ENCODE data around the gene NPPA.
A peak's percentile ranks its signal among the peaks of the same experiment; 100 is the strongest.
"Not testable (repeated sequence)": the region's sequence is repeated elsewhere in the genome, so short reads cannot be mapped to it uniquely, and the experiment has no call there.

NPPA gene

DNA sequence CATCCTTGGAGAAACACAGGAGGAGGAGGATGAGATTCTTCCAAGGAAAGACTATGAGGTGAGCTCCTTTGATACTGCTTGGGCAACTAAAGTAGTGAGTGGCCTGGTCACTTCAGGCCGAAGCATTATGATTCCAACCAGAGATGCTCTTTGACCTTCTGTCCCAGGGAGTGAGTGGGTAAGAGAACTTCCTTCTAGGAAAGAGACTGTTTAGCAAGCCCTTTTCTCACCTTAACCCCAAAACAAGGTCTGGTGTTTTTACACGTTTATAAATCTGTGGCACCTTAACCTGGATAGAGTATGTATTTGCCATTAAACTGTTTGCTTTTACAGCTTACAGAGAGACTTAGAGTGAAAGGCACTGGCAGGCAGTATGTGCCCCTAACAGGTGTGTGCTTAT is 40.5 kb downstream of the NPPA start:
- DNase-seq (ENCODE audit: low read depth): no peak

DNA sequence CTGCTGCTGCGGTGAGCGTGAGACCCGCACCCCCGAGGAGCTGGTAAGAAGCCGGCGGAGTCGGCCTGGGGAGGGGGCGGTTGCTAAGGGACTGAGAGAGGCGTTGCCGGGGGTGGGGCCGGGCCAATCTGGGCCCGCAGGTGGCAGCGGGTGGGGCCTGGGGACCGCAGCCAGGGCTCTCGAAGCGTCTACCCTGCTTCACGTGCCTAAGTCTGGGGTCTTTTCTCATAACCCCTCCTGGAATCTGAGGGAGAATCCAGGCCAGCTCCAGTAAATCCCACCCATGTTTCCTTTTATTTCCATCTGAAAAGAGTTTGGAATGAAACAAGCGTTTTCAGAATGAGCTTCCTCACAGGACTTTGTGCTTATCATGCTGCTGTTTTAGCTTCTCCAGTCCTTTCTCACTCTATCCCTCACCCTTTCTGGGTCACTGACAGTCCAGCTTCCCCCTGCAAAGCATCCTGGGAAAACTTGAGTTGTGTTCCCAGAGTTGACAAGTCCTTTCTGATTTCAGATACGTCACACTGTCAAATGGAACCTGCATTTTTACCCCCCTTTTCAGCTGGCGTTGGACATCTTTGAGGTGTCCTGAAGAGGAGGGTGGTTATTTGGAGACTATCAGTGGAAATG is 41.2 kb downstream of the NPPA start:
- no peak for DNase-seq (ENCODE audit: low read depth)

DNA sequence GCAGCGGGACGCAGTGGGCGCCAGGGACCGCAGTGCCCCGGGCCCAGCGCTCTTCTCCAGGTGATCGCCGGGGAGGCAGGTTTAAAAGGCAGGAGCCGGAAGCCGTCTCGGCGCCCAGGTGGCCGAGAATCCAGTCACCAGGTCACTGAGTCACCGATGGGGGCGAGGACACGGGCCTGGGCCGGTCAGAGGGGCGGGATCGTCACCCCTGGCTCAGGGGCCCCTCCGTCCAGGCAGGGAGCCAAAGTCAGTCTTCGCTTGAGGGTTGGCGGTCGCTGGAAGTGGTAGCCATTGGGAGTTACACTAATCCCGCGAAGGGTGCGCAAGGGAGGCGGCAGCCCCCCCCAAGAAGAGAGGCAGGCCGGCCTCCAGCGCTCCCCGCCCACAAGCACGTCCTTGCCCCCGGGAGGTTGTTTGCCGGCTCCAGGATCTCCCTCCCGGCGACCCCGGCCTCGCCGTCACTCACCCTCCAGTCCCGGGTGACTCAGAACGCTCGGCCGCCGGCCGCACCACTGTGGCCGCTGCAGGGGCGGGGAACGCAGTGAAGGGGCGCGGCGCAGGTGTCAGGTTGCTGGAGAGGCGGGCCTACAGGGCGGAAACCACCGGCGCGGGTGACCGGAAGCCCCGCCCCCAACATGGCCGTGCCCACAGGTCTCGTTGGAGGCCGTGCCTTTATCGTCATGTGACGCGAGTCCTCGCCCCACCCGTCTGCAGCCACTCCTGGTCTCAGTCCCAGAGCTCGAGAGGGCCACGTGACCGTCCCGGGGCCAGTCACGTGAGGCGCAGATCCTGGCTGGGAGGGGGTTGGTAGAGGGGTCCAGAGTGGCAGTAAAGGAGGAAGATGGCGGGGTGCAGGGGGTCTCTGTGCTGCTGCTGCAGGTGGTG is 41.9 kb downstream of the NPPA start, which contains the start of the genes CLCN6 and MTHFR:
TSS of gene CLCN6 (plus strand) at position 770 of the 885 bp plus-strand sequence. CDS start at position 842, 72 bp downstream.
TSS of gene MTHFR (minus strand) at position 543 of the 885 bp plus-strand sequence. CDS start 2,848 bp downstream, outside the sequence.
- peak; percentile 98 for DNase-seq (ENCODE audit: low read depth)

DNA sequence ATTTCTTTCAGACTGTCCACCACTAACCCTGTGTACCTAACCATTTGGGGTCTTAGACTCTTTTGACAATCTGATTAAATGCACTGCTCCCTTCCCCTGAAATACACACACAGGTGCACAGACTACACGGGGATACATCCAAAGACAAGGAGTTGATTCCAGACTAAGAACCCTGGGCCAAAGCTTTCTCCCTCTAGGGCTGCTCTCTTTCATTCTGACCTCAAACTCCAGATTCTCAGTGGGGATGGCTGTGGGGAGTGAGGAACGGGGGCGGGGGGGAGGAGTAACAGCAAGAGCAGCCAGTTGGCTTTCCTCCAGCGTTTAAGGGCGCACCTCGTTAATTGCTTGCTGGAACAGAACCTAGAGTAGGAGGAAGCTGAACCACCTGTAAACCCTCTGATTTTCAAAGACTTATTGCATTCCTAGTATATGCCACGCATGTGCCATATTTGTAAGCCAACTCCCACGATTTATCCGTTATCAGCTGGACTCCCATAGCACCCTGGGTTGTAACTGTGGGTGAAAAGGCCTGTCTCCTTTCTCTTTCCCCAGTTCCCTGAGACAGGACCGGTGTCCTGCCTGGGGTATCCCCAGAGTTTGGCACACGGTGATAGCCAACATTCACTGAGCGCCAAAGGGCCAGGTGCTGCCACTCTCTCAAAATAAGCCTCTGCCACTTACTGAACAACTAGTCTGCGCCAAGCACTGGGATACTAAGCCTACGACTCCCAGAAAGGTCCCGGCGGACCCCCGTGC is 42.7 kb downstream of the NPPA start:
- no peak for DNase-seq (ENCODE audit: low read depth)

DNA sequence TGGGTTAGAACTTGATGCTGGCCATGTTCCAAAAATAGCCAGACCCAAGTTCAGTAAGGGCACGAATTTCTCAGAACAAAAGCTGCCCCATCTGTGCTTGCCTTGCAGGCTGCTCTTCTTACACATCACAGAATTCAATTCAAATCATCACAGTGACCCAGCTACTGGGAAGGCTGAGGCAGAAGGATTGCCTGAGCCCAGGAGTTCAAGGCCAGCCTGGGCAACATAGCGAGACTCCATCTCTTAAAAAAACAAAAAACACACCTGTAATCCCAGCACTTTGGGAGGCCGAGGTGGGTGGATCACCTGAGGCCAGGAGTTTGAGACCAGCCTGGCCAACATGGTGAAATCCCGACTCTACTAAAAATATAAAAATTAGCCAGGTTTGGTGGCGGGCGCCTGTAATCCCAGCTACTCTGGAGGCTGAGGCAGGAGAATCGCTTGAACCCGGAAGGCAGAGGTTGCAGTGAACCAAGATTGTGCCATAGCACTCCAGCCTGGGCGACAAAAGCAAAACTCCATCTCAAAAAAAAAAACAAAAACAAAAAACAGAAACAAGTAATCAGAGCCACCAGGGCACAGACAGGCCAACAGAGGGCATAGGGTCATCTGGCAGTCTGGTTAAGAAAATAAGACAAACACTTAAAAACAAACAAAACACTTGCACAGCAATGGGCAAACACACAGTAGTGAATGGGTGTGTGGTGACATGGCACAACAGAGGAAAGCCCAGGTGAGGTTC is 43.5 kb downstream of the NPPA start:
- not testable (repeated sequence) for DNase-seq (ENCODE audit: low read depth)

DNA sequence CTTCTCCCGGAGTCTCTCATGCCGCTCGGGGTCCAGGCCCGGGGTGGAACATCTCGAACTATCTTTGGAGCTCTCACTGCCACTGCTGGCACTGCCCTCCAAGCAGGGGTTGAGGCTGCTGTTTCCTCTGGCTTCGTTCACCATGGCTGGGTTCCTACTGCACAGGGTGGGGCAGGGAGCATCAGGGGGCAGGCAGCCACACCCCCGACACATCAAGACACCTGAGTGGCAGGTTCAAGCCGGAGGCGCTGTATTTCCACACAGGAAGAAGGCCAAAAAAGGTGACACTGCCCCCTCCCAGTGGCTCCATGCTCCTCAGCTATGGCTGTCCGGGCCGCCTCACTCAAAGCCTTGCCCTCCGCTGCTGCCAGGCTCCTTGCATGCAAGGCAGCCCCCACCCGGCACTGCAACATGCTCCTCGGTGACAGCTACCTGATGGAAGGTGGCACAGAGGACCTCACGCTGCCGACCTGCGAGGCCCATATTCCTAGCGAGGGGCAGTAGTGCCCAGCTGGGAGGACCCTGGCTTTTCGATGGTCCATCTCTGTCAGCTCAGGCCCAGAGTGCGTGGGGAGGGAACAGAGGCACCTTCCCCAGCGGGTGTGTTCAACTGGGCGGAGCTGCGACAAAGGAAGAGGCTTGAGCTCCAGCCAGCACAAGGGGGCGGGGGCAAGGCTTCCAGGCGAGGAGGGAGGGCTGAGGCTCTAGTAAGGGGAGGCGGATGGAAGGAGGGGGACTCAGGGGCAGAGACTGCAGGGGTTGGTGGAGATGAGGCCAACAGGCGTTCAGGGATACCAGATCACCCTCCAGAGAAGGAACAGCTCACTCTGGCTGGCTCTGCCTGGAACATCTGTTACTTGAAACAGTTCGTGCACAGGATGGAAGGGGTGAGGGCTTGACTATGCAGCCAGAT is 44.4 kb downstream of the NPPA start:
- peak; percentile 59 for DNase-seq (ENCODE audit: low read depth)

DNA sequence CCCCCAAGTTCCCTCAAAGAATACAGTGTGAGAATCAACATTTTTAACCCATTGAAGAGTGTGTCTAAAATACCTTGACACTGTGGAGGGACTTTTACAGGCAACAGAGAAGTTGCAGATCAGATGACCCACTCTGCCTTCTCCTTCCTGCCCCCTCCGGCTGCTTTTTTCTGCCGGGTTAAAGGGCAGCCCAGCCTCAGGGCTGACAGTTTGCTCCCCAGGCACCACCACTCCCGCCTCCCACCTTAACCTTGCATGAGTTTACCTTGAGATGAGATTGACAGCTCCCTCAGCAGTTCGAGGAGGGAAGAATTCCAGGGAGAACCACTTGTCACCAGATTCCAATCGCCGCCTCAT is 45.0 kb downstream of the NPPA start:
- no peak for DNase-seq (ENCODE audit: low read depth)

DNA sequence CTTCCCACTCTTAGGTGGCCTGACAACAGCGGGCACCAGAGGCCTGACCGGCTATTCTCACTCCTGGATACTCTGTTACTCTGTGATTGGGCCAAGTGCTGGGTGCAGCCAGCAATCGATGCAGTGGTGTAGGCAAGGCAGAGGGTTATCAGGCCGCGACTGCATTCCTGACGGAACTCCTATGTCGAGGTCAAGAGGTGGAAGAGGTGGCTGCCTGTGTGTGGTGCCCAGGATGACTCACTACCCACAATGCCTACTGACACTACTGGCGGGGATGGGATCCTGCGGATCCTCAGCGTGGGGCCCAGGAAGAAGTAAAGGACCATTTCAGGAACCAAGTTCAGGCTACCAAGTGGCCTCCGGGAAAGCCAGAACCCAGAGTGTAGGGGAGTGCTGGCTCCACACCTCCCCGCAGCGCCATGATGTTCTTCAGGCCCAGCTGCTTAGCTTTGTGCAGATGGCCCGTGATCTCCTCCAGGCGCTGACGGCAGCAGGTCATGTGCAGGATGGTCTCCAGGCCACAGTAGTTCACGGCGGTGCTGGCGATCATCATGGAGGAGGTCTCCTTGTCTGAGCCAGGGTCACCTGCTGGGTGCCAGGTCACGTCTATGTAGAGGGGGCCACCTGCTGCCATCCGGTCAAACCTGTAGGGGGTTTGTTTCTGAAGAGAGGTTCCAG is 46.7 kb downstream of the NPPA start:
- DNase-seq (ENCODE audit: low read depth): no peak

DNA sequence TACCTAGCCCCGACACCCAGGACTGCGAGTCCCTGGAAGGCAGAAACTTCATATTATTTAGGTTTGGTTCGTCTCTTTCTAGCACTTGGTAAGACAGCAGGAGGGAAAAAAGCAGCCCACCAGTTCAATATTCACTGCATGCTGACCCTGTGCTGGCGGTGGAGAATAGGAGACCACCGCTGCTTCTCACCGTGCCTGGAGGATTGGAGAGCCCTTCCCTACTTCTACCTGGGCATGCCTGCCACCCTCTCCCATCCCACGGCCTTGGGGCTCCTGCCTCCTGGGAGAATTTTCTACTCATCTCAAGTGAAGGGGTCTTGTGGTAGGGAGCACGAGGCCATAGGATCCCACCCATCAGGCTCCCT is 47.2 kb downstream of the NPPA start:
- DNase-seq (ENCODE audit: low read depth): no peak

DNA sequence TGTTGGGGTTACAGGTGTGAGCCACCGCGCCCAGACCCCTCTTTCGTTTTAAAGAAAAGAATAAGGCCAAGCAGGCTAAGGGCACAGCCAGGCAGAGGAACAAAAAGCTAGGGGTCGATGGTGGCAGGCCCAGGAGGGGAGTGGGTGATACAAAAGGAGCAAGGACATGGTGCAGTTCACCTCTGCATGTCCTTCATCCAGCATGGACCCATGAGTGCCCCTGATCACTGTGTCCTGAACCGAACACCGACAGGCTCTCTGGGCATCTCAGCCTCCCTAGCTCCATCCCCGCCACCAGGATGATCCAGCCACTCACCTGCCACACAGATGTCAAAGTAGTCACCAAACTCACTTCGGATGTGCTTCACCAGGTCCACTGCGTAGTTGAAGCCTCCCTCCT is 47.7 kb downstream of the NPPA start:
- no peak for DNase-seq (ENCODE audit: low read depth)

DNA sequence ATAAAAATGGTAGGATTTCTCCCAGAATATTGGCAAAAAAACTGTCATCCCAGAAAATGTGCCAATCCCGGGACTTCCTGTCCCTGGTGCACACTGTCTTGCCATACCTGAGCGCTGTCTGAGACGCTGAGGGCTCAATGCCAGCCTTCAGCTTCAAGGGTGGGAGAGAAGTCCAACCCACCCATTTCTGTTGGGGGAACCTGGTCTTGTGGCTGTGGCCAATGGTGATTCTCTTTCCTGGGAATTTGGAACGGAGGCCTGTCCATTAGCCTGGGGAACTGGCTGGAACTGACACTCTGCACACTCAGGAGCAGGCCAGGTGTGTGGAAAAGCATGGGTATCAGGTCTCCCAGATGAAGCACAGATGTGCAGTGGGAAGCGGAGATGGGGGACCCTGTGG is 48.5 kb downstream of the NPPA start:
- DNase-seq (ENCODE audit: low read depth): no peak

DNA sequence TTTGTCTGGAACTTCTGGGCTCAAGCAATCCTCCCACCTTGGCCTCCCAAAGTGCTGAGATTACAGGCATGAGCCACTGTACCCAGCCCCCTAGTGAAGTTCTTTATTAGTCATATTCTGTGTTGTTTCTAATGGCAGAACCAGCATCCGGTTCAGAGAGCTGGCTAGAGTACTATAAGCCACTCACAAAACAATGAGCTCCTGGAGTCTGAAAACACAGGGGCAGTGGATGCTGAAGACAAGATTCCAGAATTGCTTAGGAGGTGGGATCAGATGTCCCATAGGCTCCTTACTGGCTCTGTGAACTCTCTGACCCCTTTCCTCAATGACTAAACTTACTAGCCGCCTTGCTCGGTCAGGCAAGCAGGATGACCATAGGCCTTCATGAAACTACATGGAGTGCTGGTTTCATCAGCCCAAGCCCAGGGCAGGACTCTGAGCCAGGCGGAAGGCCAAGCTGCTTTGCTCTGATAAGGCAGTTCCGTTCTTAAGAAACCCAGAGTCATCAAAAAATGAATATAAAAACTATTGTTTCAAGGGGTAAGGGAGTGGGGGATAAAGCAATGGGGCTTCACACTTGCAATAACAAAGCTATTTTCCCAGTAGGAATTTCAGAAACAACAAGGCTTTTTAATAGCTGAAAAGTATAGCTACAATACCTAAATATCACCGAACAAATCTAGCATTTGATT is 49.9 kb downstream of the NPPA start:
- no peak for DNase-seq (ENCODE audit: low read depth)

DNA sequence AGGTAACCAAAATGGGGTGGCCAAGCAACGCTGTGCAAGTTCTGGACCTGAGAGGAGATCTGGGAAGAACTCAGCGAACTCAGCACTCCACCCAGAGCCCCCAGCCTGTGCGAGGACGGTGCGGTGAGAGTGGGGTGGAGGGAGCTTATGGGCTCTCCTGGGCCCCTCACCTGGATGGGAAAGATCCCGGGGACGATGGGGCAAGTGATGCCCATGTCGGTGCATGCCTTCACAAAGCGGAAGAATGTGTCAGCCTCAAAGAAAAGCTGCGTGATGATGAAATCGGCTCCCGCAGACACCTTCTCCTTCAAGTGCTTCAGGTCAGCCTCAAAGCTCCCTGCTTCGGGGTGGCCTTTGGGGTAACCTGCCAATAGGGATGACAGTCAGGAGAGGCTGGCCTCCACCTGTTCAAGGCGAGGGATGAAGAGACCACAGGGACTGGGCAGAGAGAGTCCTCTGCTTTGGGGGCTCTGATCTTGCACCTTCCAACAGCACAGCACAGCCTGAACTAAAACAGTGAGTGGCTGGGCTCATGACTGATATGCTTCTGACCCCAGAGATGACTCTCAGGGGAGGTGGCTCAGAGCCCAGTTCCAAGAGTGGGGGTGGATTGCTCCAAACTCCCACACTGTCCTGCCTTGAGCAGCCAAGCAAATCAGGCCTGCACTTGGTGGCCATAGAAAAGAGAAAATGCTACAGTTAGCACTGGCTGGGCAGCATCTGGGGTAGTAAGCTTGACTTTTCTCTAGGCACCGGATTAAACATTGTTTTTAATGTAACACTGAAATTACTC is 51.4 kb downstream of the NPPA start:
- no peak for DNase-seq (ENCODE audit: low read depth)

Measured in activated T-cell treated with anti-CD3 and anti-CD28 coated beads for 24 hours (primary cell).